LHCN-M2 (cell line): ENCODE results near the gene LPAR4. TPM values are rescaled to one million over a fixed set of nuclear protein-coding genes. Genes with fewer than 3 reads are reported as not detected.

Experiments
- total RNA-seq: library from RNA; depleted of rRNA; stranded (reverse); fragments of >200 nt; gene quantifications from 2 replicates; pipeline ENCODE4 v1.2.3, GENCODE V29; 2014; rRNA removed

LPAR4 gene
- total RNA-seq, 1 experiment from 2014 or later, result 3.8 TPM

Other genes with a start within 250 kb of the LPAR4 start
- gene RTL3, start 88.4 kb upstream of the LPAR4 start, total RNA-seq, result 0.06 and 0.29 TPM in 2 replicates
- gene P2RY10, start 197.7 kb downstream of the LPAR4 start, total RNA-seq, result not detected in 2 replicates